Measurements from ENCODE around the gene FBXO31. TPM values are rescaled to one million over a fixed set of nuclear protein-coding genes. Genes with fewer than 3 reads are reported as not detected.

FBXO31 gene
- total RNA-seq, 1 donor from 2014 or later = 93.3 TPM

DNA sequence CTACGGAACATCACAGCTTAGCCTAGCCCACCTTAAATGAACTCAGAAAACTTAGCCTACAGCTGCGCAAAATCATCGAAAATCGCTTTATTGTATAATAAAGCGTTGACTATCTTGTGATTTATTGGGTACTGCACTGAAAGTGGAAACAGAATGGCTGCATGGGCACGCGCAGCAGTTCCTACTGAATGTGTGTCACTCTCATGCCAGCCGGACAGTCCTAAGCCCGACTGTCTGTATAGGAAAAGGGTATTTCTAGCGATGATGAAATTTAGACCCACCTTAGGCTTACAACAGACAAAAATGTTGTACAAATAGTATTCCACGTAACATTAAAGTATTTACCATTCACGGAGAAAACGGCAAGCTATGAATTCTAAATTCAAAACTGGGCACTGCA is 9.3 kb downstream of the FBXO31 start:
- H3K36me3 ChIP-seq = no peaks in the 10 kb centered on the region
- intact Hi-C loops (cut with DNase I) = no loop called here
- TF ChIP-seq, protein P1, sequence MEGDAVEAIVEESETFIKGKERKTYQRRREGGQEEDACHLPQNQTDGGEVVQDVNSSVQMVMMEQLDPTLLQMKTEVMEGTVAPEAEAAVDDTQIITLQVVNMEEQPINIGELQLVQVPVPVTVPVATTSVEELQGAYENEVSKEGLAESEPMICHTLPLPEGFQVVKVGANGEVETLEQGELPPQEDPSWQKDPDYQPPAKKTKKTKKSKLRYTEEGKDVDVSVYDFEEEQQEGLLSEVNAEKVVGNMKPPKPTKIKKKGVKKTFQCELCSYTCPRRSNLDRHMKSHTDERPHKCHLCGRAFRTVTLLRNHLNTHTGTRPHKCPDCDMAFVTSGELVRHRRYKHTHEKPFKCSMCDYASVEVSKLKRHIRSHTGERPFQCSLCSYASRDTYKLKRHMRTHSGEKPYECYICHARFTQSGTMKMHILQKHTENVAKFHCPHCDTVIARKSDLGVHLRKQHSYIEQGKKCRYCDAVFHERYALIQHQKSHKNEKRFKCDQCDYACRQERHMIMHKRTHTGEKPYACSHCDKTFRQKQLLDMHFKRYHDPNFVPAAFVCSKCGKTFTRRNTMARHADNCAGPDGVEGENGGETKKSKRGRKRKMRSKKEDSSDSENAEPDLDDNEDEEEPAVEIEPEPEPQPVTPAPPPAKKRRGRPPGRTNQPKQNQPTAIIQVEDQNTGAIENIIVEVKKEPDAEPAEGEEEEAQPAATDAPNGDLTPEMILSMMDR (IDR thresholded peaks at IDR 0.05) = no peak
- TF ChIP-seq POLR2A (IDR thresholded peaks at IDR 0.05) (no peak), POLR2AphosphoS5 (IDR thresholded peaks at IDR 0.05; ENCODE audit: insufficient read depth in 1 of 2, low read depth in 1 of 2) (no peak)
- no peak overlapping the region for H3K27ac ChIP-seq
- peaks cover 76% of the 10 kb centered on the region for H3K4me1 ChIP-seq
- no peaks in the 10 kb centered on the region for H3K9me3 ChIP-seq
- no peaks in the 10 kb centered on the region for H3K27me3 ChIP-seq
- no peak overlapping the region for H3K4me3 ChIP-seq
- DNase-seq (ENCODE audit: extremely low spot score in 2 of 2) = no peak

DNA sequence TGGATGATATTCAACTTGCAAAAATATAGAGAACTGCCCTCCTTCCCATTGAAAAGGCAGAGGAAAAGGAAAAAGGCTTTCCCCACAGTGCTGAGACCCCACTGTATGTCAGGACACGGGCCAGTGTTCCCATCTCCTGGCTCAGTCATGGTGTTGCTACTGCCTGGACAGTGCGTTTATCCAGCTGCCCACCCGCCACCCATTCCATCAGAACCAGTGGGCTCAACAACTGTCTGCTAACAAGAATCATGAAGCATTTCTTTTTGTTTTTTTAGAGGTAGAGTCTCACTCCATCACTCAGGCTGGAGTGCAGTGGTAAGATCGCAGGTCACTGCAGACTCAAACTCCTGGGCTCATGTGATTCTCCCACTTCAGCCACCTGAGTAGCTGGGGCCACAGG is 11.3 kb downstream of the FBXO31 start:
- intact Hi-C loops (cut with DNase I) = no loop called here
- TF ChIP-seq POLR2AphosphoS5 (IDR thresholded peaks at IDR 0.05; ENCODE audit: insufficient read depth in 1 of 2, low read depth in 1 of 2) = no peak
- no peak for TF ChIP-seq POLR2A (IDR thresholded peaks at IDR 0.05)
- TF ChIP-seq, protein P1 (IDR thresholded peaks at IDR 0.05) = no peak
- H3K4me3 ChIP-seq = no peak overlapping the region
- no peak for DNase-seq (ENCODE audit: extremely low spot score in 2 of 2)
- H3K27ac ChIP-seq = no peak overlapping the region
- H3K27me3 ChIP-seq = no peaks in the 10 kb centered on the region
- no peaks in the 10 kb centered on the region for H3K36me3 ChIP-seq
- H3K9me3 ChIP-seq = no peaks in the 10 kb centered on the region
- H3K4me1 ChIP-seq = peaks cover 76% of the 10 kb centered on the region

DNA sequence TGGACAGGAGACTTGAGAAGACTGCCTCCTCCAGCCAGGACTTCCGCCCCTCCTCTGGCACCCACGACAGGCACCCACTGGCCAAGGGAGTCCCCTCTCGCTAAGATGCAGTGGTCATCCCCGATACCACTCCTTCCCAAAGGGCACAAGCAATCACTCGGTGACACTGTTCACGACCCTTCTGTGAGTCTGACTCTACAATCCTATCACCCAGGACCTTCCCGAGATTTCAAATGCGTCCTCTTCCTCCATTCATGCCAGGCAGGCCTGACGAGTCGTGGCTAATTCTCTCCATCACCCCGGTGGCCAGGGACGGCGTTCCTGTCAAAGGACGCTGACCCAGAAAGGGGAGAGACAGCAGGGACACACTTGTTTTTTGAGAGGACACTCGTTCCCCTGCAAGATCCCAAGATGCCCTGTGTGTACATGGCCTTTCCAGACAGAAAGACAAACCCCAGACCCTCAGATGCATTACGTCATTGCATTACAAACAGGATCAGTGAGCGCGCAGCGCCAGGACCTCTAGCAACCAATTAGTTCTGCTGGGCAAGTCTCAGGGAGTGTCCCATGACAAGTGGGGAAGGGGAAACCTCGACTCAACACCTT is 12.2 kb downstream of the FBXO31 start:
- Histone ChIP-seq H3K9me3 (no peaks in the 10 kb centered on the region), H3K27ac (no peak overlapping the region)
- intact Hi-C loops (cut with DNase I) = no loop called here

DNA sequence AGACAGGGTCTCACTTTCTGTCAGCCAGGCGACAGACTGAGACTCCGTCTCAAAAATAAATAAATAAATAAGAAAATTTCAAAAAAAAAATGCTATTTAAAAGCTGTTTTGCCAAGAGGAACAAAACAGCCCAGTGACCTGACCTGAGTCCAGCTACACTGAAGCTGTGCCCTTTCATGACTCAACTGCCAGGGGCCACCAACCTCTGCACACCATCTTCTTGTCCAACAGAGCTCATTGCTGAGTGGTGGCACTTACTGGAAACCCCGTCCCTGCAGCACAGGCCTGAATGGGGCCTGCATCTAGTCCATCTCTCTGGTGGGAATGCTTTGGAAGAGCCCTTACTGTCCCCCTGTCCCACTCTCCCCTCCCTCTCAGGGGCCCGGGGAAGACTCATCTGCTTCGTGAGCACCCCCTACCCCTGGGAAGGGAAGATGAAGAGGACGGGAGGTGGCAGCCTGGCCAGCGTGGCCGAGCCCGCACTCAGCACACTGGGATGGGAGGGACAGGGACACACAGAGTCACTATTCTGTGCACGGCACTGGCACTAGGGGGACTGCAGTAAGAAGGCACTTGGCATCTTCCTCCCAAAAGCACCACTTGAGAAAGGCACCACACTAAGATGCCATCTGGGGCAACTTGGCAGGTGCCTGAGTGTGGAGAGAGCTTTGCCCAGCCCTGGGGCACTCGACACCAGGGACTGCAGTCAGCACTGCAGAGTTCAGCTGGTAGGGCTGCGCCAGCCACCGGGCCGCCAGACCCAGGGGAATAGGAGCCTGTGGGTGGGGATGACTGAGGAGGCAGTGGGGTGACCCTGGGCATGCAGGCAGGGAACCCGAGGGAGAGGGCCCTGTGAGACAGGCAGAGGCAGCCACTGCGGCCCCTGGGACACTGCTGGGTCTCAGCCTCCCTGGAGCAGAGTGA is 13.5 kb downstream of the FBXO31 start:
- no peak for DNase-seq (ENCODE audit: extremely low spot score in 2 of 2)
- no peak for TF ChIP-seq POLR2AphosphoS5 (IDR thresholded peaks at IDR 0.05; ENCODE audit: insufficient read depth in 1 of 2, low read depth in 1 of 2)
- no peak for TF ChIP-seq POLR2A (IDR thresholded peaks at IDR 0.05)
- TF ChIP-seq, protein P1 (IDR thresholded peaks at IDR 0.05) = no peak
- Histone ChIP-seq H3K36me3 (no peaks in the 10 kb centered on the region), H3K27ac (no peak overlapping the region), H3K4me3 (no peak overlapping the region), H3K4me1 (peaks cover 69% of the 10 kb centered on the region), H3K27me3 (no peaks in the 10 kb centered on the region), H3K9me3 (no peaks in the 10 kb centered on the region)
- intact Hi-C loops (cut with DNase I) = no loop called here

More for the DNA sequence above, 12.2 kb downstream of the FBXO31 start:
- TF ChIP-seq, protein P1 (IDR thresholded peaks at IDR 0.05) = no peak
- TF ChIP-seq POLR2AphosphoS5 (IDR thresholded peaks at IDR 0.05; ENCODE audit: insufficient read depth in 1 of 2, low read depth in 1 of 2) = no peak
- TF ChIP-seq POLR2A (IDR thresholded peaks at IDR 0.05) = no peak
- DNase-seq (ENCODE audit: extremely low spot score in 2 of 2) = no peak
- H3K4me3 ChIP-seq = no peak overlapping the region
- no peaks in the 10 kb centered on the region for H3K27me3 ChIP-seq
- peaks cover 75% of the 10 kb centered on the region for H3K4me1 ChIP-seq
- no peaks in the 10 kb centered on the region for H3K36me3 ChIP-seq
